Measurements from ENCODE around the gene CSF2. TPM values are rescaled to one million over a fixed set of nuclear protein-coding genes. Genes with fewer than 3 reads are reported as not detected.

Gene CSF2
- total RNA-seq, 3 donors from 2014 or later (not counting 1 experiment from before 2014, with no cell fraction given) = 0.65 to 1.2 (median 0.82) TPM

GRCh38 chr5:132054697-132055440 is 18.7 kb upstream of the CSF2 start:
- 70% methylated on average over 6 of the region's 9 CpGs for WGBS (ENCODE audit: insufficient coverage)
- H3K9me3 Mint-ChIP-seq = no peaks in the 10 kb centered on the region
- H3K4me1 Mint-ChIP-seq = peaks cover 22 to 64% of the 10 kb centered on the region in 2 donors

GRCh38 chr5:132055441-132055807 is 18.2 kb upstream of the CSF2 start:
- Histone ChIP-seq H3K9me3 (ENCODE audit: control insufficient read depth, insufficient read depth, low read length) (no peaks in the 10 kb centered on the region), H3K36me3 (ENCODE audit: control insufficient read depth, insufficient read depth, low read length) (no peaks in the 10 kb centered on the region), H3K4me1 (ENCODE audit: control insufficient read depth, insufficient read depth, low read length) (peaks cover 70% of the 10 kb centered on the region), H3K27ac (ENCODE audit: low read length) (peak overlapping the region; percentile 93), H3K27me3 (ENCODE audit: control insufficient read depth, insufficient read depth, low read length) (no peaks in the 10 kb centered on the region), H3K4me3 (ENCODE audit: low read length) (no peak overlapping the region)
- Mint-ChIP-seq H3K9me3 (no peaks in the 10 kb centered on the region), H3K36me3 (no peaks in the 10 kb centered on the region), H3K27me3 (ENCODE audit: low read depth in 2 of 2) (peaks cover 5 to 14% of the 10 kb centered on the region in 2 donors), H3K27ac (peak overlapping the region; percentile 78 to 81), H3K4me3 (peak overlapping the region; percentile 50), H3K4me1 (peaks cover 22 to 60% of the 10 kb centered on the region in 2 donors)
- intact Hi-C loops (cut with micrococcal nuclease) = no loop called here
- DNase-seq = no peak
- no peak for ATAC-seq
- WGBS (ENCODE audit: insufficient coverage) = 100% methylated on average over 1 of the region's 1 CpG
- no peak for TF ChIP-seq CTCF (IDR thresholded peaks at IDR 0.05)

More at GRCh38 chr5:132054697-132055440, 18.7 kb upstream of the CSF2 start:
- H3K36me3 ChIP-seq (ENCODE audit: control insufficient read depth, insufficient read depth, low read length) = no peaks in the 10 kb centered on the region
- peaks cover 74% of the 10 kb centered on the region for H3K4me1 ChIP-seq (ENCODE audit: control insufficient read depth, insufficient read depth, low read length)
- ATAC-seq (no peak), DNase-seq (peak; percentile 15 to 24)
- peaks cover 5 to 14% of the 10 kb centered on the region in 2 donors for H3K27me3 Mint-ChIP-seq (ENCODE audit: low read depth in 2 of 2)
- H3K4me3 Mint-ChIP-seq = no peak overlapping the region
- H3K27ac Mint-ChIP-seq = peak overlapping the region in 1 of 2 donors; percentile 81
- no peaks in the 10 kb centered on the region for H3K27me3 ChIP-seq (ENCODE audit: control insufficient read depth, insufficient read depth, low read length)
- no peak overlapping the region for H3K4me3 ChIP-seq (ENCODE audit: low read length)
- H3K9me3 ChIP-seq (ENCODE audit: control insufficient read depth, insufficient read depth, low read length) = no peaks in the 10 kb centered on the region
- intact Hi-C loops (cut with micrococcal nuclease) = no loop called here
- H3K36me3 Mint-ChIP-seq = no peaks in the 10 kb centered on the region
- peak overlapping the region; percentile 38 for H3K27ac ChIP-seq (ENCODE audit: low read length)
- no peak for TF ChIP-seq CTCF (IDR thresholded peaks at IDR 0.05)

GRCh38 chr5:132055808-132056609 is 17.6 kb upstream of the CSF2 start:
- H3K9me3 ChIP-seq (ENCODE audit: control insufficient read depth, insufficient read depth, low read length) = no peaks in the 10 kb centered on the region
- Mint-ChIP-seq H3K4me3 (peak overlapping the region; percentile 50), H3K27ac (peak overlapping the region; percentile 78 to 81), H3K36me3 (no peaks in the 10 kb centered on the region), H3K9me3 (no peaks in the 10 kb centered on the region), H3K27me3 (ENCODE audit: low read depth in 2 of 2) (peaks cover 5 to 14% of the 10 kb centered on the region in 2 donors), H3K4me1 (peaks cover 22 to 59% of the 10 kb centered on the region in 2 donors)
- ATAC-seq (peak; percentile 80 to 90 (median 87)), DNase-seq (peak; percentile 49 to 78)
- no peaks in the 10 kb centered on the region for H3K27me3 ChIP-seq (ENCODE audit: control insufficient read depth, insufficient read depth, low read length)
- intact Hi-C loops (cut with micrococcal nuclease) = loop anchor here (2.0 kb wide), 1 partner anchor 29 kb away; no protein-coding TSS in a partner anchor
- TF ChIP-seq CTCF (IDR thresholded peaks at IDR 0.05) = no peak
- peak overlapping the region; percentile 93 for H3K27ac ChIP-seq (ENCODE audit: low read length)
- no peaks in the 10 kb centered on the region for H3K36me3 ChIP-seq (ENCODE audit: control insufficient read depth, insufficient read depth, low read length)
- peaks cover 65% of the 10 kb centered on the region for H3K4me1 ChIP-seq (ENCODE audit: control insufficient read depth, insufficient read depth, low read length)
- WGBS (ENCODE audit: insufficient coverage) = 43% methylated on average over 12 of the region's 12 CpGs
- H3K4me3 ChIP-seq (ENCODE audit: low read length) = no peak overlapping the region

Measured in natural killer cell (primary cell).